OCI-LY1 (cell line): ENCODE results near the gene TRIM4.

Source experiments
- H2AFZ ChIP-seq: fragments of 200-600 bp; sonication (generic), shearing (Covaris generic); 2 replicates; pipeline ENCODE4 v1.6.0; 2014; ENCODE audit warnings: antibody characterized with exemption, mild to moderate bottlenecking, low read length
- H3F3A ChIP-seq: fragments of 200-600 bp; sonication (generic), shearing (Covaris generic); 2 replicates; pipeline ENCODE4 v1.6.0; 2014; ENCODE audit warnings: mild to moderate bottlenecking, antibody characterized with exemption, low read length, moderate library complexity; ENCODE audit not compliant: insufficient read depth
- H3K27ac ChIP-seq: fragments of 200-600 bp; sonication (generic); 2 replicates; pipeline ENCODE4 v1.5.1; 2014; ENCODE audit warnings: low read length, mixed run types, mild to moderate bottlenecking, low read depth; ENCODE audit not compliant: poor library complexity, severe bottlenecking
- H3K27me3 ChIP-seq: fragments of 200-600 bp; sonication (generic); 2 replicates; pipeline ENCODE4 v1.6.0; 2014; ENCODE audit warnings: antibody characterized with exemption, mild to moderate bottlenecking, low read length, moderate library complexity; ENCODE audit not compliant: insufficient read depth
- H3K36me3 ChIP-seq: fragments of 200-600 bp; sonication (generic); 2 replicates; pipeline ENCODE4 v1.6.1; 2014; ENCODE audit warnings: mild to moderate bottlenecking, antibody characterized with exemption, low read length, moderate library complexity, mixed read lengths; ENCODE audit not compliant: insufficient read depth
- H3K4me1 ChIP-seq: fragments of 200-600 bp; sonication (generic); 2 replicates; pipeline ENCODE4 v1.5.1; 2014; ENCODE audit warnings: mild to moderate bottlenecking, low read length, moderate library complexity; ENCODE audit not compliant: insufficient read depth, severe bottlenecking
- H3K4me2 ChIP-seq: fragments of 200-600 bp; sonication (generic), shearing (Covaris generic); 2 replicates; pipeline ENCODE4 v1.6.1; 2014; ENCODE audit warnings: low read length
- H3K4me3 ChIP-seq: fragments of 200-600 bp; sonication (generic); 2 replicates; pipeline ENCODE4 v1.5.1; 2014; ENCODE audit warnings: low read length, low read depth, mild to moderate bottlenecking, mixed read lengths; ENCODE audit not compliant: poor library complexity, severe bottlenecking
- H3K79me2 ChIP-seq: fragments of 200-600 bp; shearing (Covaris generic); 2 replicates; pipeline ENCODE4 v1.6.1; 2016; ENCODE audit warnings: mixed run types, low read length, mixed read lengths; ENCODE audit not compliant: insufficient read depth
- H3K9ac ChIP-seq: fragments of 200-600 bp; sonication (generic), shearing (Covaris generic); 2 replicates; pipeline ENCODE4 v1.6.1; 2014; ENCODE audit warnings: mild to moderate bottlenecking, low read length, mixed read lengths
- H3K9me2 ChIP-seq: fragments of 200-600 bp; sonication (generic), shearing (Covaris generic); 2 replicates; pipeline ENCODE4 v1.6.1; 2014; ENCODE audit warnings: low read depth, mild to moderate bottlenecking, low read length, mixed read lengths
- H3K9me3 ChIP-seq: fragments of 200-600 bp; shearing (Covaris generic); 2 replicates; pipeline ENCODE4 v1.6.1; 2014; ENCODE audit warnings: low read length, mixed read lengths
- H4K20me1 ChIP-seq: fragments of 200-600 bp; sonication (generic), shearing (Covaris generic); 2 replicates; pipeline ENCODE4 v1.6.0; 2016; ENCODE audit warnings: mild to moderate bottlenecking, low read length; ENCODE audit not compliant: insufficient read depth
- CTCF ChIP-seq: fragments of 200-600 bp; sonication (generic), shearing (Covaris generic); IDR thresholded peaks from 2 replicates; pipeline ENCODE4 v1.5.1; 2017; ENCODE audit warnings: mild to moderate bottlenecking, antibody characterized with exemption, low read length, moderate library complexity, mixed read lengths
- EZH2 ChIP-seq: fragments of 200-600 bp; sonication (generic), shearing (Covaris generic); IDR thresholded peaks from 2 replicates; pipeline ENCODE4 v1.8.0; 2017; ENCODE audit warnings: borderline replicate concordance, mixed run types, mild to moderate bottlenecking, antibody characterized with exemption, low read length, moderate library complexity, mixed read lengths

Gene TRIM4

DNA sequence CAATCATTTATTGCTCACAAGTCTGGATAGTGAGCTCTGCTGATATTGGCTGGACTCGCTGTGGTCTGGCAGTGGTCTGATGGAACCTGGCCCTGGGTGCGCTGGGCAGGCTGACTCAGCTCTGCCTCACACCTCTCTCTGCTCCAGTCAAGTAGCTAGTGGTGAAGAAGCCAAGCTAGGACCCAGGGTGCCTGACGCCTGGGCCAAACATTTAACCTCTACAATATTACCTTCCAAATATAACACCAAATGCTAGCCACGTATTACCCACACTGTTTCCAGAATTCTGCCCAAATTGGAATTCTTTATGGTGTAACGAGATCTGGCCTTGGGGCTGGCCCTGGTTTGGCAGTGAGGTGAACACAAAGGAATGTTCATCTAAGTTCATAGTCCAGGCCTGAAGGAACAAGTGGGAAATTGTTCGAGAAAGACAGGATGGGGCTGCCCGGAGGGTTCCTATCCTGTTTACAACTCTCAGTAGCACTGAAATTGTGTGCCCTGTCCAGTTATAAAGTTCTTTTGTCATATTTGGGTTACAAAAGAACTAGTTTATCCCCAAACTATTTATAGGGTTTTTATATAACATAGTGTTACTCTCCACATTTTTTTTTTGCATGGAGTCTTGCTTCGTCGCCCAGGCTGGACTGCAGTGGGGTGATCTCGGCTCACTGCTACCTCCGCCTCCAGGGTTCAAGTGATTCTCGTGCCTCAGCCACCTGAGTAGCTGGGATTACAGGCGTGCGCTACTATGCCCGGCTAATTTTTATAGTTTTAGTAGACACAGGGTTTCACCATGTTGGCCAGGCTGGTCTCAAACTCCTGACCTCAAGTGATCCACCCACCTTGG lies 58.8 kb downstream of the TRIM4 start:
- no peak for TF ChIP-seq CTCF
- no peak for TF ChIP-seq EZH2
- Histone ChIP-seq H3K9me2 (no peaks in the 10 kb centered on the region), H3K4me2 (no peak overlapping the region)

DNA sequence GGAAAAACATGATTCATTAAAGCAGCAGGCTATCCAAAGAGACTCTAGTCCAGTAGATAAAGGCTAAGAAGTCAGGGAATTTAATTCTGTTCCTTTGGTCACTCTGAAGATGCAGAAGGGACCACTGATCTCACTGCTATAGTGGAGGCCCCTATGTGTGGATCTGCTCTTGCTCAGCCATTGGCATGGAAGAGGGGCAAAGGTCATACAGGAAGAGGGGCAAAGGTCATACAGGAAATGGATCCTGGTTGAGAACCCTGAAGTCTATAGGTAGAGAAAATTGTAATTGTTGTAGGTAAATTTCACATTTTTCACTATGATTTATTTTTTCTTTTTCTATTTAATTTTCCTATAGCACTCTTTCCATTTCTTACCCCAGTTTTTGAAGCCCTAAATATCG lies 64.1 kb downstream of the TRIM4 start:
- H3K4me3 ChIP-seq: no peak overlapping the region
- H3K27ac ChIP-seq: no peak overlapping the region
- no peaks in the 10 kb centered on the region for H4K20me1 ChIP-seq
- TF ChIP-seq CTCF: no peak
- no peak for TF ChIP-seq EZH2
- no peaks in the 10 kb centered on the region for H3K79me2 ChIP-seq
- no peaks in the 10 kb centered on the region for H3F3A ChIP-seq
- no peak overlapping the region for H3K9ac ChIP-seq
- no peaks in the 10 kb centered on the region for H3K27me3 ChIP-seq
- H3K4me2 ChIP-seq: no peak overlapping the region
- no peaks in the 10 kb centered on the region; the same call in 1 of the 2 replicates for H3K9me3 ChIP-seq
- no peaks in the 10 kb centered on the region for H3K36me3 ChIP-seq
- no peaks in the 10 kb centered on the region for H3K4me1 ChIP-seq
- H2AFZ ChIP-seq: no peak overlapping the region
- 0 out of 2 replicates have a peak, but pooled peaks cover 2% of the 10 kb centered on the region for H3K9me2 ChIP-seq

More for the DNA sequence above, 58.8 kb downstream of the TRIM4 start:
- H2AFZ ChIP-seq: no peak overlapping the region
- no peaks in the 10 kb centered on the region for H3F3A ChIP-seq
- no peak overlapping the region for H3K9ac ChIP-seq
- 0 out of 2 replicates have a peak, but pooled peaks cover 3% of the 10 kb centered on the region for H3K27me3 ChIP-seq
- no peaks in the 10 kb centered on the region for H3K9me3 ChIP-seq
- H3K36me3 ChIP-seq: no peaks in the 10 kb centered on the region
- H3K4me3 ChIP-seq: no peak overlapping the region
- no peaks in the 10 kb centered on the region for H4K20me1 ChIP-seq
- H3K79me2 ChIP-seq: no peaks in the 10 kb centered on the region
- H3K27ac ChIP-seq: no peak overlapping the region
- no peaks in the 10 kb centered on the region for H3K4me1 ChIP-seq

GRCh38 chr7:99848420-99849216 lies 70.7 kb downstream of the TRIM4 start:
- no peak overlapping the region for H3K4me2 ChIP-seq
- no peak overlapping the region for H3K9ac ChIP-seq
- no peak overlapping the region for H2AFZ ChIP-seq
- 0 out of 2 replicates have a peak, but pooled peaks cover 3% of the 10 kb centered on the region for H3K27me3 ChIP-seq
- H3K36me3 ChIP-seq: no peaks in the 10 kb centered on the region
- H3K9me3 ChIP-seq: no peaks in the 10 kb centered on the region; the same call in 1 of the 2 replicates
- no peaks in the 10 kb centered on the region for H3K4me1 ChIP-seq
- no peak for TF ChIP-seq CTCF
- no peak for TF ChIP-seq EZH2
- H3K4me3 ChIP-seq: no peak overlapping the region
- no peak overlapping the region for H3K27ac ChIP-seq
- H3K9me2 ChIP-seq: 0 out of 2 replicates have a peak, but pooled peaks cover 2% of the 10 kb centered on the region
- no peaks in the 10 kb centered on the region for H3K79me2 ChIP-seq
- H3F3A ChIP-seq: no peaks in the 10 kb centered on the region
- H4K20me1 ChIP-seq: no peaks in the 10 kb centered on the region
